ENCODE measurements around the gene IMMP1L.

DNA sequence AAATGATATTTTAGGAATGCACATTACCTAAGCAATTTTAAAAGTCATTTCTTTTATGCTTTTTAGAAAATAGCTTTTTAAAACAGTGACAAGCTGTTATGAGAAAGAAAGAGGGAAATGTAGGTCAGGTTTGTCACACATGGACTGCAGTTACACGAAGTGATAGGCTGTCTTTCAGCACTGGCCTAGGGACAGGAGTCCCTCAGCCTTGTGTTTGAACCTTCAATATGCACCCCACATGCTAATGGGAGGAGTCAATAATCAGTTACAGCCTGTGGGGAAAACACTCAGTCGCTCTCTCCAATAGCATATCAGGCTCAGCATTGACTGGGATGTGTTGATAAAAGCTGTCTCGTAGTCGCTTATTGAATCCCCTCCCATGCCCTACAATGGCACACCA lies 94.0 kb downstream of the IMMP1L start:
- TF ChIP-seq ARNT (IDR thresholded peaks at IDR 0.05) (no peak), CTBP1 (IDR thresholded peaks at IDR 0.05; ENCODE audit: borderline replicate concordance) (no peak)

Measured in HEK293T (cell line).